ENCODE data around the gene VAV2.
"Not testable (repeated sequence)": the region's sequence is repeated elsewhere in the genome, so short reads cannot be mapped to it uniquely, and the experiment has no call there.

The VAV2 gene

DNA sequence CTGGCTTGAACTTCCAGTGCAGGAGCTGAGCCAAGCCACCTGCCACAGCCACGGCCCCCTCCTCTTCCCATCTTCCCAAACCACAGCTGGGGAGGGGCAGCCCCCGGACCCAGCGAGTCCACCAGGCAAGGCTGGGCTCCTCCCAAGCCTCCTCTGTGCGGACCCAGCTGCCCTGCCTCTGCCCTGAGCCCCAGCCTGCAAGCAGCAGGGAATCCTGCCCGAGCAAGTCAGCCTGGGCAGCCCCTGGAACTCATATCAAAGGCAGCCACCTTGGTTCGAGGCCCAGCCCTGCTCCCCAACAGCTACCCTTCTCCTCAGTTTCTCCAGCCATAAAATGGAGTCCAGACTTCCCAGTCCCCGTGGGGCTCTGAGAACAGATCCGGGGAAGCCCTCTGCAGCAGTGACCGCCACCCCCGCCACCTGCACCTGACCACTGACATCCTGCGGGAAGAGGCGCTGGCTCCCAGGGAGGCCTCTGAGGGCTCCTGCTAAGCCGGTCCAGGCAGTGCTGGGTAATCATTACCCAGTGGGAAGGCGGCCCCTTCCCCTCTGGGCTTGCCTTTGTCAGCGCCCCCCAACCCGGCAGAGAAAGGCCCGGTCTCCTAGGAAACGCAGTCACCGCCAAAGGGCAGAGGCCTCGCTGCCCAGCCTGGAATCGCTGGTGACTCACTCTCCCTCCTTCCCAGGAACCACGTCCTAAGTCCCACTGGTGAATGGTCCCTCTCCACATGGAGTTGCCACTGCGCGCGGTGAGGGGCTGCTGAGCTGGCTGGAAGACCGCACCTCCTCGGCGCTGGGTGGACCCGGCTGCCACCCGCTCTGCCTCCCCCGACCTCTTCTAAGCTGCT, 1.5 kb downstream of the VAV2 start:
- DNase-seq (ENCODE audit: low read depth): no peak
- peak overlapping the region; percentile 60 for H3K4me3 ChIP-seq (ENCODE audit: low read depth, low read length)

GRCh38 chr9:133989625-133990365, 2.3 kb downstream of the VAV2 start:
- peak overlapping the region; percentile 60 for H3K4me3 ChIP-seq (ENCODE audit: low read depth, low read length)
- TF ChIP-seq, protein P1, sequence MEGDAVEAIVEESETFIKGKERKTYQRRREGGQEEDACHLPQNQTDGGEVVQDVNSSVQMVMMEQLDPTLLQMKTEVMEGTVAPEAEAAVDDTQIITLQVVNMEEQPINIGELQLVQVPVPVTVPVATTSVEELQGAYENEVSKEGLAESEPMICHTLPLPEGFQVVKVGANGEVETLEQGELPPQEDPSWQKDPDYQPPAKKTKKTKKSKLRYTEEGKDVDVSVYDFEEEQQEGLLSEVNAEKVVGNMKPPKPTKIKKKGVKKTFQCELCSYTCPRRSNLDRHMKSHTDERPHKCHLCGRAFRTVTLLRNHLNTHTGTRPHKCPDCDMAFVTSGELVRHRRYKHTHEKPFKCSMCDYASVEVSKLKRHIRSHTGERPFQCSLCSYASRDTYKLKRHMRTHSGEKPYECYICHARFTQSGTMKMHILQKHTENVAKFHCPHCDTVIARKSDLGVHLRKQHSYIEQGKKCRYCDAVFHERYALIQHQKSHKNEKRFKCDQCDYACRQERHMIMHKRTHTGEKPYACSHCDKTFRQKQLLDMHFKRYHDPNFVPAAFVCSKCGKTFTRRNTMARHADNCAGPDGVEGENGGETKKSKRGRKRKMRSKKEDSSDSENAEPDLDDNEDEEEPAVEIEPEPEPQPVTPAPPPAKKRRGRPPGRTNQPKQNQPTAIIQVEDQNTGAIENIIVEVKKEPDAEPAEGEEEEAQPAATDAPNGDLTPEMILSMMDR (IDR thresholded peaks at IDR 0.05; ENCODE audit: insufficient read depth, low read depth, low read length, missing control alignments): no peak
- DNase-seq (ENCODE audit: low read depth): no peak

More for the DNA sequence above, 1.5 kb downstream of the VAV2 start:
- TF ChIP-seq, protein P1 (IDR thresholded peaks at IDR 0.05; ENCODE audit: insufficient read depth, low read depth, low read length, missing control alignments): no peak

GRCh38 chr9:133988771-133989170, 3.4 kb downstream of the VAV2 start:
- not testable (repeated sequence) for DNase-seq (ENCODE audit: low read depth); H3K4me3 ChIP-seq (ENCODE audit: low read depth, low read length)

GRCh38 chr9:133987946-133988665, 4.0 kb downstream of the VAV2 start:
- H3K4me3 ChIP-seq (ENCODE audit: low read depth, low read length): no peak overlapping the region
- TF ChIP-seq, protein P1 (IDR thresholded peaks at IDR 0.05; ENCODE audit: insufficient read depth, low read depth, low read length, missing control alignments): no peak
- DNase-seq (ENCODE audit: low read depth): no peak

- TF ChIP-seq, protein P1 (IDR thresholded peaks at IDR 0.05; ENCODE audit: insufficient read depth, low read depth, low read length, missing control alignments): no peak
- no peak for DNase-seq (ENCODE audit: low read depth)
- H3K4me3 ChIP-seq (ENCODE audit: low read depth, low read length): no peak overlapping the region
These were observed 4.7 kb downstream of the VAV2 start for GRCh38 chr9:133987446-133987788.

- no peak for DNase-seq (ENCODE audit: low read depth)
- TF ChIP-seq, protein P1 (IDR thresholded peaks at IDR 0.05; ENCODE audit: insufficient read depth, low read depth, low read length, missing control alignments): no peak
- H3K4me3 ChIP-seq (ENCODE audit: low read depth, low read length): no peak overlapping the region
These were observed 5.2 kb downstream of the VAV2 start for GRCh38 chr9:133986774-133987445.
